ENCODE measurements around the gene KTN1.

GRCh38 chr14:55697414-55697861 lies 117.4 kb downstream of the KTN1 start:
- TF ChIP-seq EZH2 (IDR thresholded peaks at IDR 0.05) (no peak), POLR2AphosphoS5 (IDR thresholded peaks at IDR 0.05; ENCODE audit: borderline replicate concordance, low read depth, low read length) (no peak), FOXP2 (optimal IDR thresholded peaks at IDR 0.05; ENCODE audit: control extremely low read depth, extremely low read length, insufficient read depth) (no peak)
